Activated B cell treated with CpG ODN at 0.5 μM for 24 hours (primary cell): ENCODE results near the gene LRRC8C. TPM values are rescaled to one million over a fixed set of nuclear protein-coding genes. Genes with fewer than 3 reads are reported as not detected.
A peak's percentile ranks its signal among the peaks of the same experiment; 100 is the strongest.

Experiments used
- ATAC-seq: fragments of 200-7000 bp; cut with Tn5 transposase; one replicate; pipeline ENCODE4 v1.10.0; 2021; ENCODE audit warnings: low read depth, mild to moderate bottlenecking, moderate library complexity
- CTCF ChIA-PET: fragments of 350-600 bp; sonication (Branson Sonifier 250); formaldehyde crosslinking; loops from one replicate; lab custom pipeline; 2021; ENCODE audit warnings: antibody characterized with exemption; lab: Charles Lee
- POLR2A ChIA-PET: fragments of 350-600 bp; sonication (Branson Sonifier 250); formaldehyde crosslinking; loops from one replicate; lab custom pipeline; 2021; ENCODE audit warnings: antibody characterized with exemption; lab: Charles Lee
- DNase-seq: peaks from one replicate; pipeline ENCODE4 v3.0.0; 2022
- H3K27ac Mint-ChIP-seq: one replicate; pipeline ENCODE4 v1.8.0; 2020; ENCODE audit warnings: mixed read lengths
- H3K27me3 Mint-ChIP-seq: one replicate; pipeline ENCODE4 v1.8.0; 2021; ENCODE audit warnings: mixed read lengths
- H3K36me3 Mint-ChIP-seq: one replicate; pipeline ENCODE4 v1.8.0; 2021; ENCODE audit warnings: low read depth, mixed read lengths
- H3K4me1 Mint-ChIP-seq: one replicate; pipeline ENCODE4 v1.8.0; 2021; ENCODE audit warnings: mixed read lengths
- H3K4me3 Mint-ChIP-seq: one replicate; pipeline ENCODE4 v1.8.0; 2020; ENCODE audit warnings: mild to moderate bottlenecking, mixed read lengths
- H3K9me3 Mint-ChIP-seq: one replicate; pipeline ENCODE4 v1.8.0; 2020; ENCODE audit warnings: mixed read lengths
- intact Hi-C: fragments of 100-400 bp; cut with micrococcal nuclease; formaldehyde crosslinking; loops from one replicate; pipeline ENCODE4 v1.15.1; 2024
- total RNA-seq: library from RNA; stranded (reverse); gene quantifications from 2 replicates; pipeline ENCODE4 v1.2.3, GENCODE V29; 2022
- TF ChIP-seq, protein P1 (sequence below): fragments of 200-600 bp; IDR thresholded peaks from one replicate; pipeline ENCODE4 v1.8.0; 2022; ENCODE audit warnings: antibody characterized with exemption, mild to moderate bottlenecking

LRRC8C gene
- total RNA-seq, 1 donor from 2014 or later = 8.4 TPM

DNA sequence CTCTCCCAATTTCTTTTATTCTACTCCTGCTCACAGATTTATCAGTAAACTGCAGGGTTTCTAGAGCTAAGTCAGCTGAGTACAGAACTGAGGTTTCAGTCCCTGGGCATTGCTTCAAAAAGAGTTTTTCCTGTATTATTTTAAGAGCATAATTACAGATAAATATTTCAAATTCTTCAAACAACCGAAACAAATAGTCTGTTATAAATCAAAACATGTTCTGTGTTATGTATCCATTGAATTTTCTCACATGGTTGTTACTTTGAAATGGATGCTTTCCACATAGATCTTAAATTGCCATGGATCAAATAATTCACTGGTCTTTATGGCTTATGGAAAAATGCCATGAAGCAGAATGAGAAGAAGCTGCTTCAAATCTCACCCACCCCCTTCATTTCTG lies 64.5 kb downstream of the LRRC8C start:
- TF ChIP-seq, protein P1, sequence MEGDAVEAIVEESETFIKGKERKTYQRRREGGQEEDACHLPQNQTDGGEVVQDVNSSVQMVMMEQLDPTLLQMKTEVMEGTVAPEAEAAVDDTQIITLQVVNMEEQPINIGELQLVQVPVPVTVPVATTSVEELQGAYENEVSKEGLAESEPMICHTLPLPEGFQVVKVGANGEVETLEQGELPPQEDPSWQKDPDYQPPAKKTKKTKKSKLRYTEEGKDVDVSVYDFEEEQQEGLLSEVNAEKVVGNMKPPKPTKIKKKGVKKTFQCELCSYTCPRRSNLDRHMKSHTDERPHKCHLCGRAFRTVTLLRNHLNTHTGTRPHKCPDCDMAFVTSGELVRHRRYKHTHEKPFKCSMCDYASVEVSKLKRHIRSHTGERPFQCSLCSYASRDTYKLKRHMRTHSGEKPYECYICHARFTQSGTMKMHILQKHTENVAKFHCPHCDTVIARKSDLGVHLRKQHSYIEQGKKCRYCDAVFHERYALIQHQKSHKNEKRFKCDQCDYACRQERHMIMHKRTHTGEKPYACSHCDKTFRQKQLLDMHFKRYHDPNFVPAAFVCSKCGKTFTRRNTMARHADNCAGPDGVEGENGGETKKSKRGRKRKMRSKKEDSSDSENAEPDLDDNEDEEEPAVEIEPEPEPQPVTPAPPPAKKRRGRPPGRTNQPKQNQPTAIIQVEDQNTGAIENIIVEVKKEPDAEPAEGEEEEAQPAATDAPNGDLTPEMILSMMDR = no peak
- ChIA-PET CTCF (interaction anchor here (1.3 kb wide), 1 partner anchor 65 kb away, joined by 3 read pairs; no protein-coding TSS in a partner anchor), POLR2A (no interaction called here)
- H3K27me3 Mint-ChIP-seq = no peaks in the 10 kb centered on the region
- H3K27ac Mint-ChIP-seq = no peak overlapping the region
- H3K9me3 Mint-ChIP-seq = no peaks in the 10 kb centered on the region
- H3K4me3 Mint-ChIP-seq = no peak overlapping the region
- no peaks in the 10 kb centered on the region for H3K36me3 Mint-ChIP-seq
- ATAC-seq (no peak), DNase-seq (no peak)
- H3K4me1 Mint-ChIP-seq = peaks cover 77% of the 10 kb centered on the region
- intact Hi-C loops = no loop called here

DNA sequence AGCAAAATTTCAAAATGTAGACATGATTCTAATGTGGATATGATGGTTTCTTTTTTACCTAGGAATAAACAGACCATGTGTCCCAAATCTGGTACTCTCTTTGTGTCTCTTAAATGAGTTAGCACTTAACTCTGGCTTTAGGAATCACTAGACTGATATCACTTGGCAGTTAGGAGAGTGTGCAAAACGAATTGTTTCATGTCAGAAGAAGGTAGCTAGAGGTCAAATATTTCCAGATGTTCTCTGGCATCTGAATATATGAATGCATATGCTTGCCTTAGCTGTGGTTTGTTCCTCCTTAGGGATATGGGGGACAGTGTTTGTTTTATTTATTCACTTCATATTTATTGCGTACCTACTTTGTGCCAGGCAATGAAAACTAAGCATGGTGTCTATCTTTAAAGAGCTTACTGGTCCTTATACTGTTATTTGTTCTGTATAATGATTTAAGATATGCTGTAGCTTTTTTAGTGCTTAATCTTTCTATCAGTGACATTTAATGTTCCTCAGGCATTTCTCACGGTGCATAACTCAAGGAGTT lies 65.2 kb downstream of the LRRC8C start:
- ChIA-PET POLR2A (no interaction called here), CTCF (interaction anchor here (1.3 kb wide), 1 partner anchor 64 kb away, joined by 3 read pairs; no protein-coding TSS in a partner anchor)
- ATAC-seq (no peak), DNase-seq (no peak)
- Mint-ChIP-seq H3K36me3 (no peaks in the 10 kb centered on the region), H3K4me1 (peaks cover 70% of the 10 kb centered on the region), H3K9me3 (no peaks in the 10 kb centered on the region), H3K4me3 (peak overlapping the region; percentile 68), H3K27me3 (no peaks in the 10 kb centered on the region), H3K27ac (peak overlapping the region; percentile 72)
- intact Hi-C loops = no loop called here
- TF ChIP-seq, protein P1 = no peak

DNA sequence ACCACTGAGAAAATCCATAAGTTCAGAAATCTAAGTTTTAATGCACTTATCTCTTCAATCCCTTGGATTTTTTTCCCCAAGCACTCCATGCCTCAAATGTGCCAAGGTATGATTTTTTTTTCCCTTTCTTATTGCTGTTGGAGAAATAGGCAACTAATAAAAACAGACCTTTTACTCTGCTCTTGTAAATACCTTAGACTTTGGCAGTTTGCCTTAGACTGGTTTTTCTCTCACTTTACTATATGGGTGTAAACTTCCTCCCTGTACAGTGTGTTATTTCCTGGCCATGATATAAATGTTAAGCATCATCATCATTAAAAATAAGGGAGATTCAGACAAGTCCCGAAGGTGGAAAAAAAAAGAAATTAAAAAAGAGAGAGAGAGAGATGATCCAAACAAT lies 65.7 kb downstream of the LRRC8C start:
- Mint-ChIP-seq H3K36me3 (no peaks in the 10 kb centered on the region), H3K4me1 (peaks cover 65% of the 10 kb centered on the region), H3K4me3 (peak overlapping the region; percentile 68), H3K9me3 (no peaks in the 10 kb centered on the region), H3K27ac (peak overlapping the region; percentile 72), H3K27me3 (no peaks in the 10 kb centered on the region)
- DNase-seq (no peak), ATAC-seq (no peak)
- CTCF ChIA-PET = no interaction called here
- TF ChIP-seq, protein P1 = no peak
- POLR2A ChIA-PET = no interaction called here
- intact Hi-C loops = no loop called here

DNA sequence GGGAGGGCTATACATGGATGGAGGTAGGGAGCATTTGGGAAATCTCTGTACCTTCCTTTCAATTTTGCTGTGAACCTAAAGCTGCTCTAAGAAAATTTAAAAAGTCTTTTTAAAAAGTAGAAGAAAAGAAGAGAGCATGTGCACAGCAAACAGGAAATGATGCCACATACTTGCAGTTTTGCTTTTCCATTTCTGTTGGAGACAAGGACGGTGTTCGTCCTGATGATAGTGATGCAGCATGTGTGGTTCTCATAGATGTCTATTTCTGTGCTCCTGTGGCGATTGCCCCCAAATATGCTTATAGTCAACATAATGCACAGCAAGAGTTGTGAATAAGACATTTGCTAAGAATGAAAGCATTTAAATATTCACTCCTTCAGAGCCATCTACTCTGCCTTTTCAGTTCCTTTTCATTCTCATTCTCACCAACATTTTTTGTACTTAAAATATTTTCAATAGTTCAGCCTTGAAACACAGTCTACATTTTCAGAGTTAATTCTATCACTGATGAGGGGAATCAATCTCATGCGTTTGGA lies 66.6 kb downstream of the LRRC8C start:
- H3K4me3 Mint-ChIP-seq = peak overlapping the region; percentile 68
- no peaks in the 10 kb centered on the region for H3K9me3 Mint-ChIP-seq
- POLR2A ChIA-PET = no interaction called here
- H3K4me1 Mint-ChIP-seq = peaks cover 59% of the 10 kb centered on the region
- DNase-seq = no peak
- TF ChIP-seq, protein P1 = no peak
- ATAC-seq = no peak
- H3K27me3 Mint-ChIP-seq = no peaks in the 10 kb centered on the region
- intact Hi-C loops = no loop called here
- CTCF ChIA-PET = no interaction called here
- no peaks in the 10 kb centered on the region for H3K36me3 Mint-ChIP-seq
- peak overlapping the region; percentile 72 for H3K27ac Mint-ChIP-seq

DNA sequence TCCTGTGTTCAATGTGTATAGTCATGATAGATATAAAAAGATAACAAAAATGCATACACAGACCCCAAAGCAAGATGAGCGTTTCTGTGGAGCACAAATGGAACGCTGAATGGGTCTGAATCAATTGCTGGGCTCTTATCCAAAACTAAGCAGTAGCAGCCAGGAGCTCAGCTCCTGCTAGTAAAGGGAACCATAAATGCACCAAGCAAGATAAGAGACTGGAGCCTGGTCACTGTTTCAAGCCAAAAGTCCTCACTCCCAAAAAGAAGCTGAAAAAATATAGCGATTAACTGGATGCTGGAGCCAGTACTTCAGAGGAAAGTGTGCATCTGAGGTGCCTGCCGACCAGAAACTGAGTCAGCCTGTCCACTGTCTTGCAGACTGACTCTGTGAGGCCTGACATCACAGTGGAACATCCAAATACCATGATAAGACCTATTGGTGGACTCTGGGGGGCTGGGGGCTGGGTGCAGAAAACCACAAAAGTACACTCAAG lies 68.9 kb downstream of the LRRC8C start:
- no peaks in the 10 kb centered on the region for H3K27me3 Mint-ChIP-seq
- DNase-seq = no peak

More for the DNA sequence above, 68.9 kb downstream of the LRRC8C start:
- H3K36me3 Mint-ChIP-seq = no peaks in the 10 kb centered on the region
- H3K4me3 Mint-ChIP-seq = no peak overlapping the region
- H3K4me1 Mint-ChIP-seq = peaks cover 53% of the 10 kb centered on the region
- TF ChIP-seq, protein P1 = no peak
- CTCF ChIA-PET = interaction anchor here (1.9 kb wide), 1 partner anchor 61 kb away, joined by 5 read pairs; no protein-coding TSS in a partner anchor
- intact Hi-C loops = no loop called here
- ATAC-seq = no peak
- H3K9me3 Mint-ChIP-seq = no peaks in the 10 kb centered on the region
- POLR2A ChIA-PET = no interaction called here
- no peak overlapping the region for H3K27ac Mint-ChIP-seq
